ENCODE results near the gene BICD1.

BICD1 gene

GRCh38 chr12:32205731-32206130, 99.1 kb downstream of the BICD1 start:
- TF ChIP-seq CEBPB (IDR thresholded peaks at IDR 0.05), result no peak
- TF ChIP-seq YY1 (IDR thresholded peaks at IDR 0.05; ENCODE audit: low read depth), result no peak
- no peak for TF ChIP-seq EP300 (IDR thresholded peaks at IDR 0.05; ENCODE audit: borderline replicate concordance)
- TF ChIP-seq RAD21 (IDR thresholded peaks at IDR 0.05; ENCODE audit: low read depth), result no peak
- TF ChIP-seq USF1 (IDR thresholded peaks at IDR 0.05), result no peak
- no peak for TF ChIP-seq TAF1 (IDR thresholded peaks at IDR 0.05; ENCODE audit: low read depth)
- TF ChIP-seq NFIC (IDR thresholded peaks at IDR 0.05), result no peak
- TF ChIP-seq EGR1 (IDR thresholded peaks at IDR 0.05), result no peak
- TF ChIP-seq MAX (IDR thresholded peaks at IDR 0.05), result no peak
- TF ChIP-seq ZBTB7A (IDR thresholded peaks at IDR 0.05; ENCODE audit: low read depth), result no peak
- no peak for TF ChIP-seq FOXM1 (IDR thresholded peaks at IDR 0.05; ENCODE audit: borderline replicate concordance, low read depth)
- TF ChIP-seq TEAD4 (IDR thresholded peaks at IDR 0.05), result no peak
- TF ChIP-seq TCF12 (IDR thresholded peaks at IDR 0.05; ENCODE audit: low read depth), result no peak
- TF ChIP-seq, protein P1, sequence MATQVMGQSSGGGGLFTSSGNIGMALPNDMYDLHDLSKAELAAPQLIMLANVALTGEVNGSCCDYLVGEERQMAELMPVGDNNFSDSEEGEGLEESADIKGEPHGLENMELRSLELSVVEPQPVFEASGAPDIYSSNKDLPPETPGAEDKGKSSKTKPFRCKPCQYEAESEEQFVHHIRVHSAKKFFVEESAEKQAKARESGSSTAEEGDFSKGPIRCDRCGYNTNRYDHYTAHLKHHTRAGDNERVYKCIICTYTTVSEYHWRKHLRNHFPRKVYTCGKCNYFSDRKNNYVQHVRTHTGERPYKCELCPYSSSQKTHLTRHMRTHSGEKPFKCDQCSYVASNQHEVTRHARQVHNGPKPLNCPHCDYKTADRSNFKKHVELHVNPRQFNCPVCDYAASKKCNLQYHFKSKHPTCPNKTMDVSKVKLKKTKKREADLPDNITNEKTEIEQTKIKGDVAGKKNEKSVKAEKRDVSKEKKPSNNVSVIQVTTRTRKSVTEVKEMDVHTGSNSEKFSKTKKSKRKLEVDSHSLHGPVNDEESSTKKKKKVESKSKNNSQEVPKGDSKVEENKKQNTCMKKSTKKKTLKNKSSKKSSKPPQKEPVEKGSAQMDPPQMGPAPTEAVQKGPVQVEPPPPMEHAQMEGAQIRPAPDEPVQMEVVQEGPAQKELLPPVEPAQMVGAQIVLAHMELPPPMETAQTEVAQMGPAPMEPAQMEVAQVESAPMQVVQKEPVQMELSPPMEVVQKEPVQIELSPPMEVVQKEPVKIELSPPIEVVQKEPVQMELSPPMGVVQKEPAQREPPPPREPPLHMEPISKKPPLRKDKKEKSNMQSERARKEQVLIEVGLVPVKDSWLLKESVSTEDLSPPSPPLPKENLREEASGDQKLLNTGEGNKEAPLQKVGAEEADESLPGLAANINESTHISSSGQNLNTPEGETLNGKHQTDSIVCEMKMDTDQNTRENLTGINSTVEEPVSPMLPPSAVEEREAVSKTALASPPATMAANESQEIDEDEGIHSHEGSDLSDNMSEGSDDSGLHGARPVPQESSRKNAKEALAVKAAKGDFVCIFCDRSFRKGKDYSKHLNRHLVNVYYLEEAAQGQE (IDR thresholded peaks at IDR 0.05; ENCODE audit: low read depth), result no peak

GRCh38 chr12:32208355-32208754, 101.7 kb downstream of the BICD1 start:
- no peak for TF ChIP-seq TAF1 (IDR thresholded peaks at IDR 0.05; ENCODE audit: low read depth)
- no peak for TF ChIP-seq EGR1 (IDR thresholded peaks at IDR 0.05)
- TF ChIP-seq TEAD4 (IDR thresholded peaks at IDR 0.05), result no peak
- TF ChIP-seq EP300 (IDR thresholded peaks at IDR 0.05; ENCODE audit: borderline replicate concordance), result no peak
- TF ChIP-seq, protein P1 (IDR thresholded peaks at IDR 0.05; ENCODE audit: low read depth), result no peak
- TF ChIP-seq CREB1 (IDR thresholded peaks at IDR 0.05; ENCODE audit: low read depth), result no peak
- no peak for TF ChIP-seq ZBTB7A (IDR thresholded peaks at IDR 0.05; ENCODE audit: low read depth)
- no peak for TF ChIP-seq FOXM1 (IDR thresholded peaks at IDR 0.05; ENCODE audit: borderline replicate concordance, low read depth)
- TF ChIP-seq USF1 (IDR thresholded peaks at IDR 0.05), result no peak
- no peak for TF ChIP-seq YY1 (IDR thresholded peaks at IDR 0.05; ENCODE audit: low read depth)
- TF ChIP-seq NFIC (IDR thresholded peaks at IDR 0.05), result no peak
- no peak for TF ChIP-seq MAX (IDR thresholded peaks at IDR 0.05)
- no peak for TF ChIP-seq CEBPB (IDR thresholded peaks at IDR 0.05)
- no peak for TF ChIP-seq RAD21 (IDR thresholded peaks at IDR 0.05; ENCODE audit: low read depth)
- TF ChIP-seq TCF12 (IDR thresholded peaks at IDR 0.05; ENCODE audit: low read depth), result no peak

DNA sequence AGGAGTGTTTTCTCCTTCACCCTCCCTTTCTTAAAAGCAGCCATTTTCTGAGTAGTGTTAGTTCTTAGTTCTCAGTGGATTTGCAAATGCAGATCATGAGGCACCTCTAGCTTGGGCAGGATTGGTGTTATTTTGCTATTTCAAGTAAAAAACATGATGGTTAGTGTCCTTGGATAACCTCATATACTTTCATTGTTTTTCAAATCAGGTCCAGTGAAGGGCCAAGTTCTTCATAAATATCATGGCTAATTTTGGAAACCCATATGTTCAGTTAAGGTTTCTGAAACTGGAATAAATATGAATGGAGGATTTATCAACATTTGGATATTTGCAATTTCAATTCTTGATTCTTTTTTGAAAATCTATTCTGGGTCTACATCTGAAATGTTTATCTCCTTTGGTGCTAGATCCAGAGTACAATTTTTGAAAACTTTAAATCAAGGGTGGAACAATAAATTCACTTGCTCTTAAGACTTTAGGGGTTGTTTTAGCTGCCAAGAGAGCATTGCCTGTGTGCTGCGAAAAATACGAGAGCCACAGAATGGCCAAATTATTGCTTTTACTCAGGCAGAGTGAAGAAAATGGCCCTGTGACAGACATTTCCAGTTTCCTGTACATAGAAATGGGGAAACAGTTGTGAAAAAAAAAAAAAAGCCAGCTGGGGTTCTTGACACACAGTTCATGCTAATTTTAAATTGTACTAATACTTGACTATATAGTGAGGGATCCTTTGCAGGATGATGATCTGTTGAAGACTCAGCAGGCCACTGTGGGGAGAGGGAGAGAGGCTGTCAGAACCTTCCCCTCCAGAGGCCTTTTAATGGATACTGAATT, 104.6 kb downstream of the BICD1 start:
- TF ChIP-seq MAX (IDR thresholded peaks at IDR 0.05) (no peak), FOXM1 (IDR thresholded peaks at IDR 0.05; ENCODE audit: borderline replicate concordance, low read depth) (no peak), ZBTB7A (IDR thresholded peaks at IDR 0.05; ENCODE audit: low read depth) (no peak), EGR1 (IDR thresholded peaks at IDR 0.05) (no peak), EP300 (IDR thresholded peaks at IDR 0.05; ENCODE audit: borderline replicate concordance) (no peak), TEAD4 (IDR thresholded peaks at IDR 0.05) (no peak), TAF1 (IDR thresholded peaks at IDR 0.05; ENCODE audit: low read depth) (no peak), RAD21 (IDR thresholded peaks at IDR 0.05; ENCODE audit: low read depth) (no peak)

GRCh38 chr12:32211900-32212156, 105.2 kb downstream of the BICD1 start:
- TF ChIP-seq TEAD4 (IDR thresholded peaks at IDR 0.05), result no peak
- TF ChIP-seq EP300 (IDR thresholded peaks at IDR 0.05; ENCODE audit: borderline replicate concordance), result no peak
- no peak for TF ChIP-seq EGR1 (IDR thresholded peaks at IDR 0.05)
- TF ChIP-seq RAD21 (IDR thresholded peaks at IDR 0.05; ENCODE audit: low read depth), result no peak
- TF ChIP-seq FOXM1 (IDR thresholded peaks at IDR 0.05; ENCODE audit: borderline replicate concordance, low read depth), result no peak
- TF ChIP-seq USF1 (IDR thresholded peaks at IDR 0.05), result no peak
- no peak for TF ChIP-seq ZBTB7A (IDR thresholded peaks at IDR 0.05; ENCODE audit: low read depth)
- TF ChIP-seq CEBPB (IDR thresholded peaks at IDR 0.05), result no peak
- no peak for TF ChIP-seq NFIC (IDR thresholded peaks at IDR 0.05)

- no peak for TF ChIP-seq TEAD4 (IDR thresholded peaks at IDR 0.05)
- TF ChIP-seq USF1 (IDR thresholded peaks at IDR 0.05), result no peak
- no peak for TF ChIP-seq NFIC (IDR thresholded peaks at IDR 0.05)
- no peak for TF ChIP-seq ZBTB7A (IDR thresholded peaks at IDR 0.05; ENCODE audit: low read depth)
- no peak for TF ChIP-seq TAF1 (IDR thresholded peaks at IDR 0.05; ENCODE audit: low read depth)
- no peak for TF ChIP-seq RAD21 (IDR thresholded peaks at IDR 0.05; ENCODE audit: low read depth)
- no peak for TF ChIP-seq CEBPB (IDR thresholded peaks at IDR 0.05)
- no peak for TF ChIP-seq EGR1 (IDR thresholded peaks at IDR 0.05)
- no peak for TF ChIP-seq MAX (IDR thresholded peaks at IDR 0.05)
- TF ChIP-seq YY1 (IDR thresholded peaks at IDR 0.05; ENCODE audit: low read depth), result no peak
- TF ChIP-seq EP300 (IDR thresholded peaks at IDR 0.05; ENCODE audit: borderline replicate concordance), result no peak
- no peak for TF ChIP-seq TCF12 (IDR thresholded peaks at IDR 0.05; ENCODE audit: low read depth)
These were observed 108.1 kb downstream of the BICD1 start for GRCh38 chr12:32214723-32215122.
